ENCODE measurements around the gene ERBB4. TPM values are rescaled to one million over a fixed set of nuclear protein-coding genes. Genes with fewer than 3 reads are reported as not detected.

Gene ERBB4
- total and polyA plus RNA-seq, 2 of the 8 experiments (the other 6 are each of a cell fraction or from before 2014, with no cell fraction given): 0.34 to 1.3 TPM

DNA sequence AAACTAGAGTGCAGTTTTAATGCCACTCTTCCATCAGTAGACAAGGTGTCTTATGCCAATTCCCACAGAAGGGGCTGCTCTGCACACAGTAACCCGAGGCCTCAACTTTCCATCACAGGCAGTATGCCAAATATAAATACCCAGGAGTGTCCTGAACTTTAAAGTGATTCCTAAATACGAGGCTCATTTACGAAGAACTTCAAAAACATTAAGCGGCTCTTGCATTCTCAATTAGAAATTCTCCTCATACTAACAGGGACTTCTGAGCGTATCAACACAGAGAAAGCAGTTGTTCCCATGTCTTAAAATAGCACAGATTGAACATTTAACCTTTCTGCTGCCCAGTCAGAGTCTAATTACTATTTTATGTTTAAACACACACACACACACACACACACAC is 638.6 kb downstream of the ERBB4 start:
- no peak overlapping the region for H2BK120ac ChIP-seq (replicated peaks; ENCODE audit: low read depth, low read length)
- H4K5ac ChIP-seq (ENCODE audit: insufficient read length, low read depth, low read length): no peak overlapping the region
- no peak overlapping the region for H3K23ac ChIP-seq (ENCODE audit: insufficient read length)
- H3K36me3 ChIP-seq (ENCODE audit: control insufficient read depth in 2 of 4, insufficient read depth in 4 of 4, low read length in 3 of 4): no peaks in the 10 kb centered on the region
- H3K4ac ChIP-seq (replicated peaks; ENCODE audit: insufficient read length, low read depth, low read length): no peak overlapping the region
- H2AK5ac ChIP-seq (ENCODE audit: low read depth, low read length): no peak overlapping the region
- no peaks in the 10 kb centered on the region for H3K9me3 ChIP-seq (ENCODE audit: insufficient read depth in 2 of 2, low read depth in 1 of 2, low read length in 1 of 2)
- FAIRE-seq (no peak), DNase-seq (ENCODE audit: low read depth in 1 of 2, low spot score in 2 of 2) (no peak)
- H3K27me3 ChIP-seq (replicated peaks in 1 of 4; ENCODE audit: control insufficient read depth in 3 of 4, extremely low read depth in 1 of 4, insufficient read depth in 3 of 4, low read length in 3 of 4): no peaks in the 10 kb centered on the region
- no peaks in the 10 kb centered on the region for H3K4me1 ChIP-seq (replicated peaks in 1 of 4; ENCODE audit: control insufficient read depth in 3 of 4, insufficient read depth in 4 of 4, low read length in 3 of 4)
- H4K8ac ChIP-seq (ENCODE audit: extremely low read depth, insufficient read depth, low read length): no peak overlapping the region
- H4K20me1 ChIP-seq (replicated peaks in 1 of 2; ENCODE audit: control insufficient read depth in 1 of 2, insufficient read depth in 2 of 2, low read length in 2 of 2): no peaks in the 10 kb centered on the region
- no peak overlapping the region for H3K14ac ChIP-seq (ENCODE audit: insufficient read length)
- H3K4me3 ChIP-seq (ENCODE audit: extremely low read depth in 1 of 4, insufficient read depth in 2 of 4, low read depth in 3 of 4, low read length in 4 of 4): no peak overlapping the region
- no peak overlapping the region for H3K56ac ChIP-seq (replicated peaks; ENCODE audit: insufficient read length, low read depth, low read length)
- H2BK12ac ChIP-seq (ENCODE audit: low read depth, low read length): no peak overlapping the region
- no peak overlapping the region for H2BK5ac ChIP-seq (ENCODE audit: low read depth, low read length)
- H2BK15ac ChIP-seq (ENCODE audit: low read length): no peak overlapping the region
- no peak overlapping the region for H3K4me2 ChIP-seq (ENCODE audit: insufficient read depth in 1 of 2, low read depth in 2 of 2, low read length in 2 of 2)
- no peak overlapping the region for H2AFZ ChIP-seq (ENCODE audit: low read length)
- no peak overlapping the region for H2BK20ac ChIP-seq (ENCODE audit: low read length)
- ChIA-PET CTCF (ENCODE audit: partially characterized antibody) (no interaction called here), POLR2A (ENCODE audit: partially characterized antibody) (no interaction called here)
- no peaks in the 10 kb centered on the region for H3K79me2 ChIP-seq (ENCODE audit: control insufficient read depth in 1 of 2, insufficient read depth in 2 of 2, low read length in 2 of 2)
- no peaks in the 10 kb centered on the region for H3K79me1 ChIP-seq (ENCODE audit: low read depth, low read length)
- 95% methylated on average over 5 of the region's 5 CpGs; no CpG with 5 or more reads in 1 of the 2 experiments for WGBS, 2 experiments (ENCODE audit: extremely low coverage in 1 of 2, insufficient coverage in 1 of 2, insufficient read length in 1 of 2, insufficient replicate concordance in 2 of 2, low coverage in 1 of 2, low lambda C conversion rate in 2 of 2, missing lambda C conversion rate in 1 of 2)
- no peak overlapping the region for H3K9ac ChIP-seq (replicated peaks in 1 of 4; ENCODE audit: extremely low read depth in 1 of 4, low read depth in 3 of 4, low read length in 3 of 4)
- no peaks in the 10 kb centered on the region for H3K23me2 ChIP-seq (ENCODE audit: low read depth, low read length)
- H3K18ac ChIP-seq (ENCODE audit: extremely low read depth, low read length): no peak overlapping the region
- no peak overlapping the region for H3K27ac ChIP-seq (ENCODE audit: low read depth, low read length)
- no peak overlapping the region for H4K91ac ChIP-seq (replicated peaks; ENCODE audit: insufficient read length, low read length)
- no peak for TF ChIP-seq POLR2AphosphoS5 (IDR thresholded peaks at IDR 0.05; ENCODE audit: low read depth, low read length)
- TF ChIP-seq MAFK (IDR thresholded peaks at IDR 0.05; ENCODE audit: low read depth, low read length): no peak
- no peak for TF ChIP-seq TBP (IDR thresholded peaks at IDR 0.05; ENCODE audit: low read depth, low read length)
